ENCODE measurements around the gene TMEM258. TPM values are rescaled to one million over a fixed set of nuclear protein-coding genes. Genes with fewer than 3 reads are reported as not detected.

Gene TMEM258
- total and polyA plus RNA-seq, 9 of the 15 experiments (the other 6 are each of a cell fraction or from before 2014, with no cell fraction given): 97.2 to 856 (median 231) TPM

DNA sequence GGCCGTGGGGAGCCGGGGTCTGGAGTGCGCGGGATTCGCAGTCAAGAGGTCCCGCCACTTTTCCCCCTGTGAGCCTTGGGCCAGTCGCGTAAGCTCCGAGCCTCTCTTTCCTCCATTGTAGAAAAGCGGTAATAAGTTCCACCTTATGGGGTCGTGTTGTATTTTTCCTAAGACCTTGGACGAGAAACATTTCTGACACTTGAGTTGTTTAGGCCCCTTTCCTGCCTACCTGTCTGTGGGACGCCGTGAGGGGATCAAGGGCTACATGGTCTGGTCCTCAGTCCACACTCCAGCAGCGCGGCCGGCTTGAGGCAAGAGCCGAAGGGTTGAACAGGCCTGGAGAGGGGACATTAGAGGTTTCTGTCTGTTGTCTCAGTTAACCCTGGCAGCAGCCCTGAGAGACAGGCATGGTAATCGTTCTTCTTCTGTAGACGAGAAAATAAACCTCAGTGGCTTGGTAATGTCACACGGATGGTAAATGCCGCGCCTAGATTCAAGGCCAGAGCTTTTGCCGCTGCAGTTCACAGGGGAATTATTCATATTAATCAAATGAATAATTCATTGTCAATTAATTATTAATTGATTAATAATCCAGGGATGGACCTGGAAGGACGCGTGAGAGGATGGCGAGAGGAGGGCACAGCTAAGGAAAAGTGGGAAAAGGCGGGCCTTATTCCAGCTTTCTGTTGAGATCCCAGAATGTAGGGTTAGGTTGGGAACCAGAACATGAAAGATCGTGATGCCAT is 857 bp upstream of the TMEM258 start (continued):
- no peak for TF ChIP-seq HDAC2 (IDR thresholded peaks at IDR 0.05)
- TF ChIP-seq MNT (conservative IDR thresholded peaks at IDR 0.05): no peak
- TF ChIP-seq FOXM1 (IDR thresholded peaks at IDR 0.05; ENCODE audit: low read depth): no peak
- TF ChIP-seq FOXM1 (CRISPR knock-in tag; IDR thresholded peaks at IDR 0.05; ENCODE audit: low read depth): no peak
- TF ChIP-seq, protein P1, sequence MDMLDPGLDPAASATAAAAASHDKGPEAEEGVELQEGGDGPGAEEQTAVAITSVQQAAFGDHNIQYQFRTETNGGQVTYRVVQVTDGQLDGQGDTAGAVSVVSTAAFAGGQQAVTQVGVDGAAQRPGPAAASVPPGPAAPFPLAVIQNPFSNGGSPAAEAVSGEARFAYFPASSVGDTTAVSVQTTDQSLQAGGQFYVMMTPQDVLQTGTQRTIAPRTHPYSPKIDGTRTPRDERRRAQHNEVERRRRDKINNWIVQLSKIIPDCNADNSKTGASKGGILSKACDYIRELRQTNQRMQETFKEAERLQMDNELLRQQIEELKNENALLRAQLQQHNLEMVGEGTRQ (CRISPR knock-in tag; IDR thresholded peaks at IDR 0.05): no peak
- TF ChIP-seq ZNF146 (CRISPR knock-in tag; IDR thresholded peaks at IDR 0.05; ENCODE audit: unreplicated experiment): no peak
- no peak; the same call in 1 of the 2 replicates for TF ChIP-seq MYC (IDR thresholded peaks at IDR 0.05; ENCODE audit: low read depth, low read length)
- TF ChIP-seq MYC (CRISPR knock-in tag; IDR thresholded peaks at IDR 0.05; ENCODE audit: borderline replicate concordance, low read depth): no peak
- TF ChIP-seq ZFX (CRISPR knock-in tag; IDR thresholded peaks at IDR 0.05): peak; percentile 32
- TF ChIP-seq BCL6 (CRISPR knock-in tag; IDR thresholded peaks at IDR 0.05): no peak
- TF ChIP-seq ZNF764 (CRISPR knock-in tag; IDR thresholded peaks at IDR 0.05; ENCODE audit: low read depth): no peak
- TF ChIP-seq SMARCA4 (IDR thresholded peaks at IDR 0.05): no peak
- 0 out of 2 replicates have a peak, but pooled peaks have one; percentile 13 for TF ChIP-seq FOSL1 (tag; conservative IDR thresholded peaks at IDR 0.05)
- no peak for TF ChIP-seq MEF2D (tag; conservative IDR thresholded peaks at IDR 0.05; ENCODE audit: low read depth)
- TF ChIP-seq ARID3B (CRISPR knock-in tag; IDR thresholded peaks at IDR 0.05; ENCODE audit: borderline replicate concordance): no peak
- peak; percentile 8 for TF ChIP-seq RBBP5 (IDR thresholded peaks at IDR 0.05; ENCODE audit: borderline replicate concordance, insufficient read depth, low read length, poor library complexity, severe bottlenecking)
- no peak for TF ChIP-seq ESRRA (IDR thresholded peaks at IDR 0.05; ENCODE audit: borderline replicate concordance, low read depth)
- TF ChIP-seq ZNF785 (CRISPR knock-in tag; IDR thresholded peaks at IDR 0.05): no peak
- TF ChIP-seq NFXL1 (CRISPR knock-in tag; IDR thresholded peaks at IDR 0.05): no peak
- no peak for TF ChIP-seq ILK (tag; IDR thresholded peaks at IDR 0.05; ENCODE audit: borderline replicate concordance, low read depth)
- TF ChIP-seq, protein P2, sequence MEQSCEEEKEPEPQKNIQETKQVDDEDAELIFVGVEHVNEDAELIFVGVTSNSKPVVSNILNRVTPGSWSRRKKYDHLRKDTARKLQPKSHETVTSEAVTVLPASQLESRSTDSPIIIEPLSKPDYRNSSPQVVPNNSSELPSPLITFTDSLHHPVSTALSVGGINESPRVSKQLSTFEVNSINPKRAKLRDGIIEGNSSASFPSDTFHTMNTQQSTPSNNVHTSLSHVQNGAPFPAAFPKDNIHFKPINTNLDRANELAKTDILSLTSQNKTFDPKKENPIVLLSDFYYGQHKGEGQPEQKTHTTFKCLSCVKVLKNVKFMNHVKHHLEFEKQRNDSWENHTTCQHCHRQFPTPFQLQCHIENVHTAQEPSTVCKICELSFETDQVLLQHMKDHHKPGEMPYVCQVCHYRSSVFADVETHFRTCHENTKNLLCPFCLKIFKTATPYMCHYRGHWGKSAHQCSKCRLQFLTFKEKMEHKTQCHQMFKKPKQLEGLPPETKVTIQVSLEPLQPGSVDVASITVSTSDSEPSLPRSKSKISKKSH (CRISPR knock-in tag; IDR thresholded peaks at IDR 0.05): no peak
- TF ChIP-seq KLF6 (CRISPR knock-in tag; IDR thresholded peaks at IDR 0.05; ENCODE audit: borderline replicate concordance): no peak

Measured in K562 (cell line).